Tibial nerve (tissue), 4 donors: Measurements from ENCODE around the gene JRKL. TPM values are rescaled to one million over a fixed set of nuclear protein-coding genes. Genes with fewer than 3 reads are reported as not detected.
A peak's percentile ranks its signal among the peaks of the same experiment; 100 is the strongest.
"Not testable (repeated sequence)": the region's sequence is repeated elsewhere in the genome, so short reads cannot be mapped to it uniquely, and the experiment has no call there.

Source experiments
- DNase-seq, 2 donors: peaks; one replicate each; pipeline ENCODE4 v3.0.0-alpha.2; 2019; ENCODE audit warnings: low spot score in 2 of 2
- H3K27ac ChIP-seq, 4 donors: fragments of 200-600 bp; sonication (generic) in 3 of 4; one replicate each; pipeline ENCODE4 v1.5.1; 2017 to 2019; ENCODE audit warnings: mild to moderate bottlenecking in 1 of 4
- H3K27me3 ChIP-seq, 2 donors: fragments of 200-600 bp; sonication (generic) in 1 of 2; one replicate each; pipeline versions ENCODE4 v1.5.1 to v1.6.0; 2017 to 2019
- H3K36me3 ChIP-seq, 3 donors: fragments of 200-600 bp; sonication (generic); one replicate each; pipeline ENCODE4 v1.5.1; 2018 to 2019
- H3K4me1 ChIP-seq, 4 donors: fragments of 200-600 bp; sonication (generic) in 3 of 4; one replicate each; pipeline ENCODE4 v1.5.1; 2017 to 2019
- H3K4me3 ChIP-seq, 4 donors: fragments of 200-600 bp; sonication (generic) in 3 of 4; one replicate each; pipeline ENCODE4 v1.5.1; 2017 to 2019; ENCODE audit warnings: mild to moderate bottlenecking in 1 of 4, moderate library complexity in 1 of 4
- H3K9me3 ChIP-seq, 4 donors: fragments of 200-600 bp; sonication (generic) in 3 of 4; one replicate each; pipeline ENCODE4 v1.5.1; 2017 to 2019
- CTCF ChIP-seq, 5 experiments: fragments of 200-600 bp in 3 of 5; fragments of 450-650 bp in 2 of 5; sonication (generic) in 3 of 5; IDR thresholded peaks; one replicate each; pipeline ENCODE4 v1.5.1; 2016 to 2019; ENCODE audit warnings: antibody characterized with exemption in 5 of 5, mild to moderate bottlenecking in 3 of 5, moderate library complexity in 2 of 5
- EP300 ChIP-seq, 2 donors: sonication (generic); formaldehyde crosslinking; IDR thresholded peaks; one replicate each; pipeline ENCODE4 v1.6.1; 2017; ENCODE audit warnings: antibody characterized with exemption in 2 of 2, mild to moderate bottlenecking in 1 of 2
- POLR2A ChIP-seq, 2 donors: fragments of 450-650 bp; IDR thresholded peaks; one replicate each; pipeline ENCODE4 v1.6.1; 2017; ENCODE audit warnings: antibody characterized with exemption in 2 of 2, mild to moderate bottlenecking in 2 of 2, moderate library complexity in 2 of 2
- WGBS, 2 donors: methylation state at CpG; one replicate each; pipeline ENCODE4 v1.1.5; 2018; 5-methylcytosine and 5-hydroxymethylcytosine counted together
- total RNA-seq, 4 donors: library from RNA; depleted of rRNA; stranded (reverse); fragments of >200 nt; gene quantifications; one replicate each; pipeline ENCODE4 v1.1.0, GENCODE V29; 2016

Gene JRKL
- total RNA-seq, 4 donors from 2014 or later = 5.9 to 10.5 (median 8.2) TPM

GRCh38 chr11:96393753-96394348 is 4.0 kb downstream of the JRKL start:
- no peak for TF ChIP-seq POLR2A (IDR thresholded peaks at IDR 0.05)
- TF ChIP-seq CTCF (IDR thresholded peaks at IDR 0.05) = peak; percentile 56 to 68 (median 66)
- 7 to 12% methylated on average over 1 of the region's 1 CpG for WGBS, 2 donors
- Histone ChIP-seq H3K9me3 (no peaks in the 10 kb centered on the region), H3K27me3 (no peaks in the 10 kb centered on the region), H3K4me3 (no peak overlapping the region), H3K27ac (no peak overlapping the region), H3K4me1 (peaks cover 0 to 34% (median 5%) of the 10 kb centered on the region in 4 donors), H3K36me3 (no peaks in the 10 kb centered on the region)
- DNase-seq = no peak

- H3K36me3 ChIP-seq = no peaks in the 10 kb centered on the region
- no peaks in the 10 kb centered on the region for H3K9me3 ChIP-seq
- peaks cover 0 to 31% (median 4%) of the 10 kb centered on the region in 4 donors for H3K4me1 ChIP-seq
- H3K27ac ChIP-seq = no peak overlapping the region
- TF ChIP-seq POLR2A (IDR thresholded peaks at IDR 0.05) (no peak), EP300 (IDR thresholded peaks at IDR 0.05) (no peak), CTCF (IDR thresholded peaks at IDR 0.05) (no peak)
- no peak for DNase-seq
- no peaks in the 10 kb centered on the region for H3K27me3 ChIP-seq
- no peak overlapping the region for H3K4me3 ChIP-seq
These were observed 5.0 kb downstream of the JRKL start for GRCh38 chr11:96394773-96395172.

DNA sequence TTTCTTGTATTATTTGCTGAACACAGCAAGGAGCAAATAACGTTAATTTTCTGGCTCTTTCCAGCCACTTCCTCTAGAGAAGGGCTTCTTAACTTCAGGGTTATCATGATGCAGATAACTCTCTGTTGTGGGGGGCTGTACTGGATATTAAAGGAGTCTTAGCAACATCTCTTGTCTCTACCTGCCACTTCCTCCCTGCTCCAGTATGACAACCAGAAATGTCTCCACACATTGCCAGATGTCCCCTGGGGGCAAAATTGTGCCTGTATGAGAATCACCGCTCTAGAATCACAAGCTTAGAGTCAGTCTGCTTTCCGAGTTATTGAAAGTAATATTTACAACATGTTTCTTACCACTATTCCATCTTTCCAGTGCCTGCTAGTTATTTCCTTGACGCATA is 6.8 kb downstream of the JRKL start:
- no peak for TF ChIP-seq CTCF (IDR thresholded peaks at IDR 0.05)
- no peak for TF ChIP-seq POLR2A (IDR thresholded peaks at IDR 0.05)
- no peak for TF ChIP-seq EP300 (IDR thresholded peaks at IDR 0.05)
- Histone ChIP-seq H3K27ac (no peak overlapping the region), H3K4me3 (no peak overlapping the region), H3K4me1 (peaks cover 0 to 18% (median 0%) of the 10 kb centered on the region in 4 donors), H3K27me3 (no peaks in the 10 kb centered on the region), H3K36me3 (no peaks in the 10 kb centered on the region), H3K9me3 (no peaks in the 10 kb centered on the region)
- WGBS, 2 donors = 76 to 77% methylated on average over 4 of the region's 4 CpGs
- no peak for DNase-seq

DNA sequence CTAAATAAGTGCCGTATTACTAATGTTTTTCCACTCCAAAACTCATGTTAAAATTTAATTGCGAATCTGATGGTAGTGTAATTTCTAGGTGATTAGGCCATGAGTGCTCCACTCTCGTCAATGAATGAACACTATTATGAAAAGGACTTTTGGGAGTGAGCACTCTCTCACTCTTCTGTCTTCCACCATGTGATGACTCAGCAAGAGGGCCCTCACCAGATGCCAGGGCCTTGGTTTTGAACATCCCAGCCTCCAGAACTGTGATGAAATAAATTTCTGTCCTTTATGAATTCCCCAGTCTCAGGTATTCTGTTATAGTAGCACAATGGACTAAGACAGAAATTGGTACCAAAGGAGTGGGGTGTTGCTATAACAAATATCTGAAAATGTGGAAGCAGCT is 8.1 kb downstream of the JRKL start:
- no peak overlapping the region for H3K4me3 ChIP-seq
- TF ChIP-seq CTCF (IDR thresholded peaks at IDR 0.05) = no peak
- no peak for TF ChIP-seq EP300 (IDR thresholded peaks at IDR 0.05)
- TF ChIP-seq POLR2A (IDR thresholded peaks at IDR 0.05) = no peak
- H3K27me3 ChIP-seq = no peaks in the 10 kb centered on the region
- no peak overlapping the region for H3K27ac ChIP-seq
- H3K4me1 ChIP-seq = peaks cover 0 to 11% (median 0%) of the 10 kb centered on the region in 4 donors
- no peaks in the 10 kb centered on the region for H3K9me3 ChIP-seq
- no peak for DNase-seq
- no peaks in the 10 kb centered on the region for H3K36me3 ChIP-seq
- WGBS, 2 donors = 60 to 65% methylated on average over 3 of the region's 3 CpGs

- H3K4me1 ChIP-seq = no peaks in the 10 kb centered on the region
- H3K9me3 ChIP-seq = no peaks in the 10 kb centered on the region
- H3K27ac ChIP-seq = no peak overlapping the region
- no peaks in the 10 kb centered on the region for H3K27me3 ChIP-seq
- 78% methylated on average over 1 of the region's 1 CpG for WGBS, 2 donors
- no peak for DNase-seq
- TF ChIP-seq CTCF (IDR thresholded peaks at IDR 0.05) (no peak), EP300 (IDR thresholded peaks at IDR 0.05) (no peak), POLR2A (IDR thresholded peaks at IDR 0.05) (no peak)
- no peak overlapping the region for H3K4me3 ChIP-seq
- no peaks in the 10 kb centered on the region for H3K36me3 ChIP-seq
These were observed 10.9 kb downstream of the JRKL start for GRCh38 chr11:96400697-96401096.

DNA sequence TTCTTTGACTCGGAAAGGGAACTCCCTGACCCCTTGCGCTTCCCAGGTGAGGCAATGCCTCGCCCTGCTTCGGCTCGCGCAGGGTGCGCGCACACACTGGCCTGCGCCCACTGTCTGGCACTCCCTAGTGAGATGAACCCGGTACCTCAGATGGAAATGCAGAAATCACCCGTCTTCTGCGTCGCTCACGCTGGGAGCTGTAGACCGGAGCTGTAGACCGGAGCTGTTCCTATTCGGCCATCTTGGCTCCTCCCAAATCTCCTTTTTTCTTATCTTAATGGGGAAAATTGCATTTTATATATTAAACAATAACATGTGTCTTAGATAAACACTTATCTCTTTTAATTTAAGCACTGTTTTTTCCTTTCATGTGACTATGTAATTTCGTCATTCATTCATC is 21.6 kb downstream of the JRKL start:
- not testable (repeated sequence) for H3K4me3 ChIP-seq, H3K4me1 ChIP-seq, H3K9me3 ChIP-seq, H3K36me3 ChIP-seq, DNase-seq, H3K27ac ChIP-seq, H3K27me3 ChIP-seq
- 84 to 93% methylated on average over 12 to 18 of the region's 18 CpGs for WGBS, 2 donors
